Measurements from ENCODE around the gene UBE4B. TPM values are rescaled to one million over a fixed set of nuclear protein-coding genes. Genes with fewer than 3 reads are reported as not detected.

Gene UBE4B
- total RNA-seq, 1 experiment from 2014 or later: 44.7 TPM

DNA sequence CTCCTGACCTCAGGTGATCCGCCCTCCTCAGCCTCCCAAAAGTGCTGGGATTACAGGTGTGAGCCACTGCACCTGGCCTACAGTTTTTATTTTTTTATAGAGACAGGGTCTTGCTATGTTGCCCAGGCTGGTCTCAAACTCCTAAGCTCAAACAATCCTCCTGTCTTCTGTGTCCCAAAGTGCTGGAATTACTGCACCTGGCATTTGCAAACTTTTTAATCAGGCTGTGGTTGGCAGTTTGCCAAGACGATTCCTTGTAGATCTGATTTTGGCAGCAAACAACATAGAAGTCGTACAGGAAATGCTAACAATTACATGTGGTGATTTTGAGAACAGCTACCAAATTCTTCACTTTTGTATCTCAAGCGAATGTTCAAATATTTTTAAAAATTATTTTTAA lies 25.6 kb upstream of the UBE4B start:
- DNase-seq (ENCODE audit: low read depth, low spot score) (no peak), ATAC-seq (no peak)
- no peaks in the 10 kb centered on the region for H3K27me3 ChIP-seq (ENCODE audit: insufficient read depth, low read length)
- no TSS peak for BruUV-seq (replicated peaks)
- no peaks in the 10 kb centered on the region for H3K79me2 ChIP-seq (ENCODE audit: insufficient read depth, low read length)
- H3K27ac ChIP-seq (ENCODE audit: low read depth, low read length): no peak overlapping the region
- no peaks in the 10 kb centered on the region for H3K36me3 ChIP-seq (ENCODE audit: control insufficient read depth in 1 of 2, insufficient read depth in 2 of 2, low read length in 2 of 2)
- no peaks in the 10 kb centered on the region for H3K9me3 ChIP-seq (ENCODE audit: control insufficient read depth in 1 of 2, insufficient read depth in 1 of 2, low read depth in 1 of 2, low read length in 2 of 2)
- ChIA-PET POLR2A (no interaction called here), CTCF (no interaction called here), RAD21 (ENCODE audit: low non-redundant PET in 1 of 2, low total read pairs in 2 of 2, uncharacterized antibody in 2 of 2, unreplicated experiment in 2 of 2) (no interaction called here)
- intact Hi-C loops (cut with micrococcal nuclease): no loop called here
- H3K4me3 ChIP-seq (replicated peaks in 1 of 2; ENCODE audit: low read depth in 1 of 2, low read length in 2 of 2): no peak overlapping the region
- no peak overlapping the region for H2AFZ ChIP-seq (ENCODE audit: low read depth, low read length, poor library complexity, severe bottlenecking)
- no peak overlapping the region for H3K4me2 ChIP-seq (ENCODE audit: low read length)
- H3K4me1 ChIP-seq (ENCODE audit: control insufficient read depth in 1 of 2, insufficient read depth in 2 of 2, low read length in 2 of 2): no peaks in the 10 kb centered on the region
- TF ChIP-seq EZH2phosphoT487 (IDR thresholded peaks at IDR 0.05; ENCODE audit: borderline replicate concordance): no peak
- TF ChIP-seq, protein P1, sequence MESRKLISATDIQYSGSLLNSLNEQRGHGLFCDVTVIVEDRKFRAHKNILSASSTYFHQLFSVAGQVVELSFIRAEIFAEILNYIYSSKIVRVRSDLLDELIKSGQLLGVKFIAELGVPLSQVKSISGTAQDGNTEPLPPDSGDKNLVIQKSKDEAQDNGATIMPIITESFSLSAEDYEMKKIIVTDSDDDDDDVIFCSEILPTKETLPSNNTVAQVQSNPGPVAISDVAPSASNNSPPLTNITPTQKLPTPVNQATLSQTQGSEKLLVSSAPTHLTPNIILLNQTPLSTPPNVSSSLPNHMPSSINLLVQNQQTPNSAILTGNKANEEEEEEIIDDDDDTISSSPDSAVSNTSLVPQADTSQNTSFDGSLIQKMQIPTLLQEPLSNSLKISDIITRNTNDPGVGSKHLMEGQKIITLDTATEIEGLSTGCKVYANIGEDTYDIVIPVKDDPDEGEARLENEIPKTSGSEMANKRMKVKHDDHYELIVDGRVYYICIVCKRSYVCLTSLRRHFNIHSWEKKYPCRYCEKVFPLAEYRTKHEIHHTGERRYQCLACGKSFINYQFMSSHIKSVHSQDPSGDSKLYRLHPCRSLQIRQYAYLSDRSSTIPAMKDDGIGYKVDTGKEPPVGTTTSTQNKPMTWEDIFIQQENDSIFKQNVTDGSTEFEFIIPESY (IDR thresholded peaks at IDR 0.05; ENCODE audit: extremely low read depth, insufficient replicate concordance, low read length): no peak
- TF ChIP-seq TCF7L2 (IDR thresholded peaks at IDR 0.05; ENCODE audit: borderline replicate concordance, extremely low read depth, insufficient read depth, insufficient read length): no peak
- TF ChIP-seq JUND (IDR thresholded peaks at IDR 0.05): no peak
- TF ChIP-seq ZNF274 (IDR thresholded peaks at IDR 0.05; ENCODE audit: low read depth, low read length): no peak
- no peak for TF ChIP-seq EZH2 (IDR thresholded peaks at IDR 0.05)
- TF ChIP-seq POLR2A (IDR thresholded peaks at IDR 0.05; ENCODE audit: borderline replicate concordance, extremely low read depth, insufficient read depth, insufficient read length): no peak
- TF ChIP-seq CBX3 (IDR thresholded peaks at IDR 0.05; ENCODE audit: low read depth): no peak
- TF ChIP-seq, protein P2, sequence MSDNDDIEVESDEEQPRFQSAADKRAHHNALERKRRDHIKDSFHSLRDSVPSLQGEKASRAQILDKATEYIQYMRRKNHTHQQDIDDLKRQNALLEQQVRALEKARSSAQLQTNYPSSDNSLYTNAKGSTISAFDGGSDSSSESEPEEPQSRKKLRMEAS (IDR thresholded peaks at IDR 0.05): no peak
- TF ChIP-seq RAD21 (IDR thresholded peaks at IDR 0.05; ENCODE audit: low read depth): no peak
- TF ChIP-seq ZFX (IDR thresholded peaks at IDR 0.05): no peak
- TF ChIP-seq YY1 (IDR thresholded peaks at IDR 0.05; ENCODE audit: extremely low read depth, insufficient replicate concordance, low read depth, low read length): no peak
- TF ChIP-seq FOSL1 (IDR thresholded peaks at IDR 0.05; ENCODE audit: low read depth): no peak
- TF ChIP-seq, protein P3, sequence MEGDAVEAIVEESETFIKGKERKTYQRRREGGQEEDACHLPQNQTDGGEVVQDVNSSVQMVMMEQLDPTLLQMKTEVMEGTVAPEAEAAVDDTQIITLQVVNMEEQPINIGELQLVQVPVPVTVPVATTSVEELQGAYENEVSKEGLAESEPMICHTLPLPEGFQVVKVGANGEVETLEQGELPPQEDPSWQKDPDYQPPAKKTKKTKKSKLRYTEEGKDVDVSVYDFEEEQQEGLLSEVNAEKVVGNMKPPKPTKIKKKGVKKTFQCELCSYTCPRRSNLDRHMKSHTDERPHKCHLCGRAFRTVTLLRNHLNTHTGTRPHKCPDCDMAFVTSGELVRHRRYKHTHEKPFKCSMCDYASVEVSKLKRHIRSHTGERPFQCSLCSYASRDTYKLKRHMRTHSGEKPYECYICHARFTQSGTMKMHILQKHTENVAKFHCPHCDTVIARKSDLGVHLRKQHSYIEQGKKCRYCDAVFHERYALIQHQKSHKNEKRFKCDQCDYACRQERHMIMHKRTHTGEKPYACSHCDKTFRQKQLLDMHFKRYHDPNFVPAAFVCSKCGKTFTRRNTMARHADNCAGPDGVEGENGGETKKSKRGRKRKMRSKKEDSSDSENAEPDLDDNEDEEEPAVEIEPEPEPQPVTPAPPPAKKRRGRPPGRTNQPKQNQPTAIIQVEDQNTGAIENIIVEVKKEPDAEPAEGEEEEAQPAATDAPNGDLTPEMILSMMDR (IDR thresholded peaks at IDR 0.05 in 2 of 3, conservative IDR thresholded peaks at IDR 0.05 in 1 of 3; ENCODE audit: borderline replicate concordance in 1 of 3, insufficient read depth in 1 of 3, low read depth in 2 of 3, low read length in 2 of 3): no peak
- TF ChIP-seq, protein P4, sequence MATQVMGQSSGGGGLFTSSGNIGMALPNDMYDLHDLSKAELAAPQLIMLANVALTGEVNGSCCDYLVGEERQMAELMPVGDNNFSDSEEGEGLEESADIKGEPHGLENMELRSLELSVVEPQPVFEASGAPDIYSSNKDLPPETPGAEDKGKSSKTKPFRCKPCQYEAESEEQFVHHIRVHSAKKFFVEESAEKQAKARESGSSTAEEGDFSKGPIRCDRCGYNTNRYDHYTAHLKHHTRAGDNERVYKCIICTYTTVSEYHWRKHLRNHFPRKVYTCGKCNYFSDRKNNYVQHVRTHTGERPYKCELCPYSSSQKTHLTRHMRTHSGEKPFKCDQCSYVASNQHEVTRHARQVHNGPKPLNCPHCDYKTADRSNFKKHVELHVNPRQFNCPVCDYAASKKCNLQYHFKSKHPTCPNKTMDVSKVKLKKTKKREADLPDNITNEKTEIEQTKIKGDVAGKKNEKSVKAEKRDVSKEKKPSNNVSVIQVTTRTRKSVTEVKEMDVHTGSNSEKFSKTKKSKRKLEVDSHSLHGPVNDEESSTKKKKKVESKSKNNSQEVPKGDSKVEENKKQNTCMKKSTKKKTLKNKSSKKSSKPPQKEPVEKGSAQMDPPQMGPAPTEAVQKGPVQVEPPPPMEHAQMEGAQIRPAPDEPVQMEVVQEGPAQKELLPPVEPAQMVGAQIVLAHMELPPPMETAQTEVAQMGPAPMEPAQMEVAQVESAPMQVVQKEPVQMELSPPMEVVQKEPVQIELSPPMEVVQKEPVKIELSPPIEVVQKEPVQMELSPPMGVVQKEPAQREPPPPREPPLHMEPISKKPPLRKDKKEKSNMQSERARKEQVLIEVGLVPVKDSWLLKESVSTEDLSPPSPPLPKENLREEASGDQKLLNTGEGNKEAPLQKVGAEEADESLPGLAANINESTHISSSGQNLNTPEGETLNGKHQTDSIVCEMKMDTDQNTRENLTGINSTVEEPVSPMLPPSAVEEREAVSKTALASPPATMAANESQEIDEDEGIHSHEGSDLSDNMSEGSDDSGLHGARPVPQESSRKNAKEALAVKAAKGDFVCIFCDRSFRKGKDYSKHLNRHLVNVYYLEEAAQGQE (IDR thresholded peaks at IDR 0.05; ENCODE audit: low read depth): no peak
- TF ChIP-seq ELF1 (IDR thresholded peaks at IDR 0.05; ENCODE audit: borderline replicate concordance, low read depth): no peak
- TF ChIP-seq SP1 (IDR thresholded peaks at IDR 0.05; ENCODE audit: low read depth): no peak
- TF ChIP-seq POLR2AphosphoS5 (IDR thresholded peaks at IDR 0.05; ENCODE audit: low read depth, low read length): no peak
- TF ChIP-seq, protein P5, sequence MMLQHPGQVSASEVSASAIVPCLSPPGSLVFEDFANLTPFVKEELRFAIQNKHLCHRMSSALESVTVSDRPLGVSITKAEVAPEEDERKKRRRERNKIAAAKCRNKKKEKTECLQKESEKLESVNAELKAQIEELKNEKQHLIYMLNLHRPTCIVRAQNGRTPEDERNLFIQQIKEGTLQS (IDR thresholded peaks at IDR 0.05): no peak
- no peak for TF ChIP-seq SRF (IDR thresholded peaks at IDR 0.05; ENCODE audit: low read depth)
- no peaks in the 10 kb centered on the region for H3K9me2 ChIP-seq (ENCODE audit: insufficient read depth)
- no peaks in the 10 kb centered on the region for H4K20me1 ChIP-seq (ENCODE audit: insufficient read depth)
- H3K9ac ChIP-seq (ENCODE audit: low read length): no peak overlapping the region
